ENCODE measurements around the gene MVK.

DNA sequence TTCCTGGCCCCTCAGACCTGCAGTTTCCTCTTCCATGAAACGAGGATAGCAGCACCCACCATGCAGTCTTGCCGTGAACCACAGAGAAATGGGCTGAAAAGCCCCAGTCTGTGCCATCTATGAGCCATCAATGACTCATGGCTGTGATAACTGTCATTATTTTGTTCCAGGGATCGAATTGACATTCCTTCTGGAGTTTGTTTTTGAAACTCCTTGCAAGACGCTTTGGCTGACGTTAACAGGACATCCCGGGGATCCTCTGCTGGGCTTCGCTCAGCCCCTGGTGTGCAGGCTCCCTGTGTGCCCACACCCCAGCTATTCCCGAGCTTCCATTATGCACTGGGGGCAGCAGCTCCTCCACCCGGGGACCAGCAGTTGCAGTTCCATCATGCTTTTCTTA lies 34.1 kb upstream of the MVK start:
- TF ChIP-seq, protein P1, sequence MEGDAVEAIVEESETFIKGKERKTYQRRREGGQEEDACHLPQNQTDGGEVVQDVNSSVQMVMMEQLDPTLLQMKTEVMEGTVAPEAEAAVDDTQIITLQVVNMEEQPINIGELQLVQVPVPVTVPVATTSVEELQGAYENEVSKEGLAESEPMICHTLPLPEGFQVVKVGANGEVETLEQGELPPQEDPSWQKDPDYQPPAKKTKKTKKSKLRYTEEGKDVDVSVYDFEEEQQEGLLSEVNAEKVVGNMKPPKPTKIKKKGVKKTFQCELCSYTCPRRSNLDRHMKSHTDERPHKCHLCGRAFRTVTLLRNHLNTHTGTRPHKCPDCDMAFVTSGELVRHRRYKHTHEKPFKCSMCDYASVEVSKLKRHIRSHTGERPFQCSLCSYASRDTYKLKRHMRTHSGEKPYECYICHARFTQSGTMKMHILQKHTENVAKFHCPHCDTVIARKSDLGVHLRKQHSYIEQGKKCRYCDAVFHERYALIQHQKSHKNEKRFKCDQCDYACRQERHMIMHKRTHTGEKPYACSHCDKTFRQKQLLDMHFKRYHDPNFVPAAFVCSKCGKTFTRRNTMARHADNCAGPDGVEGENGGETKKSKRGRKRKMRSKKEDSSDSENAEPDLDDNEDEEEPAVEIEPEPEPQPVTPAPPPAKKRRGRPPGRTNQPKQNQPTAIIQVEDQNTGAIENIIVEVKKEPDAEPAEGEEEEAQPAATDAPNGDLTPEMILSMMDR (IDR thresholded peaks at IDR 0.05): no peak
- TF ChIP-seq POLR2AphosphoS5 (IDR thresholded peaks at IDR 0.05): no peak
- TF ChIP-seq POLR2A (IDR thresholded peaks at IDR 0.05; ENCODE audit: low read depth): no peak
- no peak for TF ChIP-seq EP300 (IDR thresholded peaks at IDR 0.05)

Measured in esophagus muscularis mucosa (tissue), 4 donors.